HFFc6 (cell line): ENCODE measurements around the gene MYOCOS. TPM values are rescaled to one million over a fixed set of nuclear protein-coding genes. Genes with fewer than 3 reads are reported as not detected.

ENCODE experiments used
- DNase-seq: peaks from one replicate; pipeline ENCODE4 v3.0.0-alpha.2; 2018
- H3K27ac Mint-ChIP-seq: 2 replicates; pipeline ENCODE4 v1.8.0; 2020; ENCODE audit warnings: mild to moderate bottlenecking, mixed read lengths
- H3K27me3 Mint-ChIP-seq: 2 replicates; pipeline ENCODE4 v1.8.0; 2021; ENCODE audit warnings: mild to moderate bottlenecking, moderate library complexity, mixed read lengths; ENCODE audit not compliant: insufficient read depth
- H3K36me3 Mint-ChIP-seq: 2 replicates; pipeline ENCODE4 v1.8.0; 2021; ENCODE audit warnings: low read depth, mixed read lengths
- H3K4me1 Mint-ChIP-seq: 2 replicates; pipeline ENCODE4 v1.8.0; 2020; ENCODE audit warnings: low read depth, mixed read lengths
- H3K4me3 Mint-ChIP-seq: 2 replicates; pipeline ENCODE4 v1.8.0; 2020; ENCODE audit warnings: mild to moderate bottlenecking, moderate library complexity, mixed read lengths
- H3K9me3 Mint-ChIP-seq: 2 replicates; pipeline ENCODE4 v1.8.0; 2020; ENCODE audit warnings: mild to moderate bottlenecking, mixed read lengths
- total RNA-seq, 6 experiments: library from RNA; stranded (reverse); fragmentation: NEBNext Ultra II Directional; extraction: Animal tissue kit (Norgen Biotek cat#: 25700); gene quantifications; 2 replicates in 1 of 6; 3 replicates in 5 of 6; pipeline ENCODE4 v1.2.3, GENCODE V29; 2021
- TF ChIP-seq, protein P1 (sequence below): fragments of 200-600 bp; sonication (generic); IDR thresholded peaks from 2 replicates; pipeline ENCODE4 v1.5.0; 2021; ENCODE audit warnings: antibody characterized with exemption, mild to moderate bottlenecking

MYOCOS gene
- total RNA-seq, 6 experiments from 2014 or later = not detected

- peaks cover 15% of the 10 kb centered on the region; the same call in 1 of the 2 replicates for H3K4me1 Mint-ChIP-seq
- TF ChIP-seq, protein P1, sequence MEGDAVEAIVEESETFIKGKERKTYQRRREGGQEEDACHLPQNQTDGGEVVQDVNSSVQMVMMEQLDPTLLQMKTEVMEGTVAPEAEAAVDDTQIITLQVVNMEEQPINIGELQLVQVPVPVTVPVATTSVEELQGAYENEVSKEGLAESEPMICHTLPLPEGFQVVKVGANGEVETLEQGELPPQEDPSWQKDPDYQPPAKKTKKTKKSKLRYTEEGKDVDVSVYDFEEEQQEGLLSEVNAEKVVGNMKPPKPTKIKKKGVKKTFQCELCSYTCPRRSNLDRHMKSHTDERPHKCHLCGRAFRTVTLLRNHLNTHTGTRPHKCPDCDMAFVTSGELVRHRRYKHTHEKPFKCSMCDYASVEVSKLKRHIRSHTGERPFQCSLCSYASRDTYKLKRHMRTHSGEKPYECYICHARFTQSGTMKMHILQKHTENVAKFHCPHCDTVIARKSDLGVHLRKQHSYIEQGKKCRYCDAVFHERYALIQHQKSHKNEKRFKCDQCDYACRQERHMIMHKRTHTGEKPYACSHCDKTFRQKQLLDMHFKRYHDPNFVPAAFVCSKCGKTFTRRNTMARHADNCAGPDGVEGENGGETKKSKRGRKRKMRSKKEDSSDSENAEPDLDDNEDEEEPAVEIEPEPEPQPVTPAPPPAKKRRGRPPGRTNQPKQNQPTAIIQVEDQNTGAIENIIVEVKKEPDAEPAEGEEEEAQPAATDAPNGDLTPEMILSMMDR = no peak
- H3K27me3 Mint-ChIP-seq = peaks cover 6% of the 10 kb centered on the region
- no peak overlapping the region for H3K27ac Mint-ChIP-seq
- DNase-seq = no peak
- no peaks in the 10 kb centered on the region for H3K36me3 Mint-ChIP-seq
- no peak overlapping the region for H3K4me3 Mint-ChIP-seq
- no peaks in the 10 kb centered on the region for H3K9me3 Mint-ChIP-seq
Measured at GRCh38 chr1:171668372-171668771, 46.3 kb downstream of the MYOCOS start.

DNA sequence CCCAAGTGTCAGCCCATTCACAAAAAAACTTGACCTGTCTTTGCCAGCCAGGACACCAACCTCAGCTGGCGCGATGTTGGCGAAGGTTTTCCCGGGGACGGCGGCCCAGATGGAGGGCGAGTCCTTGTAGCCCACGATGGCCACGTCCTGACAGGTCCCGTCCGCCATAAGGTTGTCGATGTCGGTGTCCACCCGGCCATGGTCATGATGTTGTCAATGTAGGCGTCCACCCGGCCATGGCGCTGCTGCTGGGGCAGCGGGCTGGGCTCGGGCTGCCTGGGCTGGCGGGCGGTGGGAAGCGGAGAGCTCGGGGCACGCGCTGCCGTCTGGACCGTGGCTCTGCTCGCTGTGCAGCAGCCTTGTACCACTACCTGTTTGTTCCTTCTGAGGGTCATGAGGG is 48.7 kb downstream of the MYOCOS start:
- H3K27me3 Mint-ChIP-seq = peaks cover 6% of the 10 kb centered on the region
- TF ChIP-seq, protein P1 = no peak
- no peaks in the 10 kb centered on the region for H3K36me3 Mint-ChIP-seq
- no peak for DNase-seq
- no peak overlapping the region for H3K27ac Mint-ChIP-seq
- no peak overlapping the region for H3K4me3 Mint-ChIP-seq
- no peaks in the 10 kb centered on the region for H3K9me3 Mint-ChIP-seq
- no peaks in the 10 kb centered on the region for H3K4me1 Mint-ChIP-seq

GRCh38 chr1:171674431-171675405 is 52.7 kb downstream of the MYOCOS start:
- TF ChIP-seq, protein P1 = no peak
- H3K4me1 Mint-ChIP-seq = no peaks in the 10 kb centered on the region
- no peak overlapping the region for H3K27ac Mint-ChIP-seq
- H3K36me3 Mint-ChIP-seq = no peaks in the 10 kb centered on the region
- H3K4me3 Mint-ChIP-seq = no peak overlapping the region
- peaks cover 8% of the 10 kb centered on the region for H3K27me3 Mint-ChIP-seq
- no peak for DNase-seq
- no peaks in the 10 kb centered on the region for H3K9me3 Mint-ChIP-seq

Other genes starting within 250 kb of the MYOCOS start
- 100 to 1,000 TPM; 125 to 144 (median 136) TPM for gene PRRC2C, start 136.7 kb upstream of the MYOCOS start, total RNA-seq
- under 1 TPM in 1 of 6 experiments, not detected in 5; 0.10 TPM for gene MYOC, start 30.4 kb downstream of the MYOCOS start, total RNA-seq
- gene VAMP4, start 119.8 kb downstream of the MYOCOS start, total RNA-seq = 10 to 100 TPM; 12.8 to 14.7 (median 13.4) TPM
- gene METTL13, start 159.4 kb downstream of the MYOCOS start, total RNA-seq = 10 to 100 TPM; 23.4 to 31.5 (median 25.4) TPM
- under 1 TPM; 0.25 to 0.73 (median 0.39) TPM for gene DNM3, start 219.3 kb downstream of the MYOCOS start, total RNA-seq